GM23248 (cell line): ENCODE measurements around the gene DRG1. TPM values are rescaled to one million over a fixed set of nuclear protein-coding genes. Genes with fewer than 3 reads are reported as not detected.
"Not testable (repeated sequence)": the region's sequence is repeated elsewhere in the genome, so short reads cannot be mapped to it uniquely, and the experiment has no call there.

ENCODE experiments used
- DNase-seq: peaks from one replicate; pipeline ENCODE4 v3.0.0-alpha.2; 2015
- H2AFZ ChIP-seq: fragments of 200-600 bp; sonication (generic); 2 replicates; pipeline ENCODE4 v1.6.1; 2016; ENCODE audit warnings: antibody characterized with exemption
- H3F3A ChIP-seq: fragments of 200-600 bp; sonication (generic); 2 replicates; pipeline ENCODE4 v1.6.1; 2016; ENCODE audit warnings: mild to moderate bottlenecking, antibody characterized with exemption, mixed run types; ENCODE audit not compliant: insufficient read depth
- H3K27ac ChIP-seq: fragments of 200-600 bp; sonication (generic); 2 replicates; pipeline ENCODE4 v1.5.1; 2016; ENCODE audit warnings: mild to moderate bottlenecking
- H3K27me3 ChIP-seq: fragments of 200-600 bp; sonication (generic); replicated peaks from 2 replicates; pipeline ENCODE4 v1.6.1; 2016; ENCODE audit warnings: mild to moderate bottlenecking; ENCODE audit not compliant: insufficient read depth
- H3K36me3 ChIP-seq: fragments of 200-600 bp; sonication (generic); 2 replicates; pipeline ENCODE4 v1.6.1; 2016; ENCODE audit warnings: low read depth, mild to moderate bottlenecking
- H3K4me1 ChIP-seq: fragments of 200-600 bp; sonication (generic); 2 replicates; pipeline ENCODE4 v1.6.1; 2016; ENCODE audit warnings: mild to moderate bottlenecking; ENCODE audit not compliant: insufficient read depth
- H3K4me2 ChIP-seq: fragments of 200-600 bp; sonication (generic); one replicate; pipeline ENCODE4 v1.6.1; 2016; ENCODE audit warnings: mild to moderate bottlenecking; ENCODE audit not compliant: unreplicated experiment
- H3K4me3 ChIP-seq: fragments of 200-600 bp; sonication (generic); 2 replicates; pipeline ENCODE4 v1.5.1; 2016; ENCODE audit warnings: mild to moderate bottlenecking
- H3K79me2 ChIP-seq: fragments of 200-600 bp; sonication (generic); 2 replicates; pipeline ENCODE4 v1.6.1; 2016; ENCODE audit warnings: mild to moderate bottlenecking; ENCODE audit not compliant: insufficient read depth
- H3K9ac ChIP-seq: fragments of 200-600 bp; sonication (generic); 2 replicates; pipeline ENCODE4 v1.6.1; 2016; ENCODE audit warnings: mild to moderate bottlenecking
- H3K9me2 ChIP-seq: fragments of 200-600 bp; sonication (generic); 2 replicates; pipeline ENCODE4 v1.6.1; 2016; ENCODE audit warnings: mixed run types, mild to moderate bottlenecking, moderate library complexity; ENCODE audit not compliant: insufficient read depth
- H3K9me3 ChIP-seq: fragments of 200-600 bp; sonication (generic); one replicate; pipeline ENCODE4 v1.6.1; 2017; ENCODE audit warnings: low read depth
- H4K20me1 ChIP-seq: fragments of 200-600 bp; sonication (generic); 2 replicates; pipeline ENCODE4 v1.6.0; 2016; ENCODE audit not compliant: insufficient read depth
- EZH2 ChIP-seq: fragments of 200-600 bp; sonication (generic); IDR thresholded peaks from 2 replicates; pipeline ENCODE4 v1.6.1; 2018; ENCODE audit warnings: antibody characterized with exemption, mild to moderate bottlenecking; ENCODE audit not compliant: insufficient read depth, poor library complexity, severe bottlenecking
- EZH2phosphoT487 ChIP-seq: fragments of 200-600 bp; sonication (generic); IDR thresholded peaks from 2 replicates; pipeline ENCODE4 v1.6.1; 2018; ENCODE audit warnings: antibody characterized with exemption, moderate library complexity, mild to moderate bottlenecking, low read depth; ENCODE audit not compliant: insufficient read depth
- WGBS, 2 experiments: methylation state at CpG; one replicate each; pipeline ENCODE4 v1.1.6; 2015 to 2017; ENCODE audit warnings: low lambda C conversion rate in 2 of 2, low coverage in 1 of 2; ENCODE audit errors: missing lambda C conversion rate in 2 of 2; 5-methylcytosine and 5-hydroxymethylcytosine counted together
- in situ Hi-C: fragments of 300-500 bp; cut with MboI; formaldehyde crosslinking; loops from 2 replicates; pipeline ENCODE4 v1.15.0; 2020
- polyA plus RNA-seq: library from polyadenylated mRNA; unstranded; fragments of >200 nt; fragmentation: Nextera tagmentation; extraction: Ambion mirVana; gene quantifications from 2 replicates; pipeline ENCODE4 v1.2.1, GENCODE V29; 2016
- total RNA-seq: library from RNA; depleted of rRNA; stranded (reverse); fragments of >200 nt; shearing (Covaris generic); gene quantifications from 2 replicates; pipeline ENCODE4 v1.2.3, GENCODE V29; 2014

Gene DRG1
- total and polyA plus RNA-seq, 2 experiments from 2014 or later = 65.0 to 79.7 TPM

DNA sequence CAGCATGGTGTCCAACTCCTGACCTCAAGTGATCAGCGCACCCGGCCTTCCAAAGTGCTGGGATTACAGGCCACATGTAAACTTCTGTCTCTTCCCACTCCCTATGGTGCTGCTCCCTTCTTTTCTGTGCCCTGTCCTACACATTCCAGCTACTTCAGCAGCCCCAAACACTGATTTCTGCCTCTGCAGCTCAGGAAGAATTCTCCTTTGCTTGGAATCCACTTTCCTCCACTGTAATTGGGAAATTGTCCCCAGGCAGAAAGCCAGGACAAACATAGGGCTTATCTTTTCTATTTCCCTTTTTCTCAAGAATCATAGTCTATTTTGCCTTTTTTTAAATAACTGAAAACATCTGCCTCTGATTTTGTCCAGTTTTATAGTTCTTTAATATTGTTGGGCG is 21.3 kb upstream of the DRG1 start:
- TF ChIP-seq EZH2 (no peak), EZH2phosphoT487 (no peak)

DNA sequence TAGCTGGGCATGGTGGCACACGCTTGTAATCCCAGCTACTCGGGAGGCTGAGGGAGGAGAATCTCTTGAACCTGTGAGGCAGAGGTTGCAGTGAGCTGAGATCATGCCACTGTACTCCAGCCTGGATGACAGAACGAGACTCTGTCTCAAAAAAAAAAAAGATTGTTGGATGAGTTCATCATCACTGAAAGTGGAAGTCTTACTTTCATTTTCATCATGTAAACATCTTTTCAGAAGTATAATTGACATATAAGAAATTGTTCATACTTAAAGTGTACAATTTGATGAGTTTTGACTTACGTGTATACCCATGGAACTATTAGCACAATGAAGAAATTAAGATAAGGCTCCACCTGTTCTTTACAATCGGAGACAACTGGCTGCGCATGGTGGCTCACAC is 20.8 kb upstream of the DRG1 start:
- H3K4me1 ChIP-seq, H3K27me3 ChIP-seq, DNase-seq, H4K20me1 ChIP-seq, H3K9me2 ChIP-seq, H3K4me2 ChIP-seq, H3K79me2 ChIP-seq, H3K9me3 ChIP-seq, H2AFZ ChIP-seq, in situ Hi-C loops, H3K27ac ChIP-seq, H3K36me3 ChIP-seq, H3K9ac ChIP-seq, H3F3A ChIP-seq, H3K4me3 ChIP-seq: not testable (repeated sequence)
- WGBS, 2 experiments = 69 to 70% methylated on average over 6 of the region's 6 CpGs

More for the DNA sequence above, 21.3 kb upstream of the DRG1 start:
- H2AFZ ChIP-seq = no peak overlapping the region
- no peak overlapping the region for H3K9ac ChIP-seq
- H3K36me3 ChIP-seq = no peaks in the 10 kb centered on the region
- H4K20me1 ChIP-seq = no peaks in the 10 kb centered on the region
- no peaks in the 10 kb centered on the region for H3K9me3 ChIP-seq
- H3K4me3 ChIP-seq = no peak overlapping the region
- no peaks in the 10 kb centered on the region for H3F3A ChIP-seq
- in situ Hi-C loops = no loop called here
- peak; percentile 6 for DNase-seq
- no peak overlapping the region for H3K4me2 ChIP-seq
- no peaks in the 10 kb centered on the region for H3K79me2 ChIP-seq
- H3K9me2 ChIP-seq = no peaks in the 10 kb centered on the region
- 57 to 69% methylated on average over 3 of the region's 3 CpGs for WGBS, 2 experiments
- H3K27me3 ChIP-seq = no peaks in the 10 kb centered on the region
- no peak overlapping the region for H3K27ac ChIP-seq
- H3K4me1 ChIP-seq = no peaks in the 10 kb centered on the region

DNA sequence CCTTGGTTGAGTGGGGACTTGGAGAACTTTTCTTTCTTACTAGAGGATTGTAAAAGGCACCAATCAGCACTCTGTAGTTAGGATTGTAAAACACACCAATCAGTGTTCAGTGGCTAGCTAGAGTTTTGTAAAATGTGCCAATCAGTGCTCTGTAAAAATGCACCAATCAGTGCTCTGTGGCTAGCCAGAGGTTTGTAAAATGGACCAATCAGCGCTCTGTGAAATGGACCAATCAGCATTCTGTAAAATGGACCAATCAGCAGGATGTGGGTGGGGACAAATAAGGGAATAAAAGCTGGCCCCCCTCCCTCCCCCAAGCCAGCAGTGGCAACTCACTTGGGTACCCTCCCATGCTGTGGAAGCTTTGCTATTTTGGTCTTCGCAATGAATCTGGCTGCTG is 5.5 kb upstream of the DRG1 start:
- DNase-seq = no peak
- Histone ChIP-seq H3K79me2 (no peaks in the 10 kb centered on the region), H3K9me3 (no peaks in the 10 kb centered on the region), H2AFZ (no peak overlapping the region), H3K4me3 (no peak overlapping the region), H3K36me3 (no peaks in the 10 kb centered on the region), H3K4me2 (no peak overlapping the region), H3K9ac (no peak overlapping the region), H3K9me2 (no peaks in the 10 kb centered on the region), H3K4me1 (0 out of 2 replicates have a peak, but pooled peaks cover 3% of the 10 kb centered on the region), H3K27ac (no peak overlapping the region), H3F3A (0 out of 2 replicates have a peak, but pooled peaks cover 3% of the 10 kb centered on the region), H3K27me3 (no peaks in the 10 kb centered on the region), H4K20me1 (no peaks in the 10 kb centered on the region)
- WGBS, 2 experiments = 100% methylated on average over 2 of the region's 2 CpGs
- TF ChIP-seq EZH2 = no peak
- no peak for TF ChIP-seq EZH2phosphoT487
- in situ Hi-C loops = no loop called here

GRCh38 chr22:31394326-31394725 is 5.1 kb upstream of the DRG1 start:
- in situ Hi-C loops = no loop called here
- Histone ChIP-seq H2AFZ (no peak overlapping the region; the same call in 1 of the 2 replicates), H3K4me3 (no peak overlapping the region), H3K9me3 (no peaks in the 10 kb centered on the region), H3K27me3 (no peaks in the 10 kb centered on the region), H3K27ac (no peak overlapping the region), H3K4me2 (no peak overlapping the region), H3K79me2 (no peaks in the 10 kb centered on the region), H3K9me2 (no peaks in the 10 kb centered on the region), H3K9ac (no peak overlapping the region), H4K20me1 (no peaks in the 10 kb centered on the region), H3K36me3 (no peaks in the 10 kb centered on the region), H3F3A (0 out of 2 replicates have a peak, but pooled peaks cover 3% of the 10 kb centered on the region), H3K4me1 (0 out of 2 replicates have a peak, but pooled peaks cover 4% of the 10 kb centered on the region)
- DNase-seq = peak; percentile 20
- TF ChIP-seq EZH2 (no peak), EZH2phosphoT487 (no peak)
- 22 to 25% methylated on average over 3 of the region's 3 CpGs for WGBS, 2 experiments

DNA sequence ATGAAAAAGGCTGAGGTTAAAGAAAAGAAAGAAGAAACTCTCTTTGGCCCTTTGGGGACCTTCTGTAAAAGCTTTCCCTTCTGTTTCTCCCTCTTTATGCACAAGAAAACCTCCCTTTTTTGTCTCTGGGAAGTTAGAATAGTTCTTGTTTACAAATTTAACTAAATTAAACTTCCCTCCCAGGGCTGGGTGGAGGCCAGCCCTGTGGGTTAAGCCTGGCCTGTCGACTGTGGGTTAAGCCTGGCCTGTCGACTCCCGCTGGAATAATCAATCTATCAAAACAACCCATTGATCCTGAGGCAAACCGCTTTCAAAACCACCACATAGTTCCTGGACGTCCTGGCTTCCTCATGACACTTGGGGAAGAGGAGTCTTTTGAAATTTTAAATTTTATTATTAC is 1.2 kb upstream of the DRG1 start:
- Histone ChIP-seq H3K4me3 (no peak overlapping the region), H3K4me1 (peaks cover 12% of the 10 kb centered on the region), H4K20me1 (no peaks in the 10 kb centered on the region), H3K9me3 (no peaks in the 10 kb centered on the region), H3K27me3 (no peaks in the 10 kb centered on the region), H2AFZ (peak overlapping the region; percentile 97), H3K9ac (no peak overlapping the region), H3K4me2 (no peak overlapping the region), H3K79me2 (peaks cover 38% of the 10 kb centered on the region), H3F3A (0 out of 2 replicates have a peak, but pooled peaks cover 3% of the 10 kb centered on the region), H3K27ac (no peak overlapping the region), H3K36me3 (0 out of 2 replicates have a peak, but pooled peaks cover 3% of the 10 kb centered on the region), H3K9me2 (no peaks in the 10 kb centered on the region)
- DNase-seq = no peak
- WGBS, 2 experiments = 35 to 42% methylated on average over 5 of the region's 5 CpGs
- in situ Hi-C loops = no loop called here
- TF ChIP-seq EZH2 (no peak), EZH2phosphoT487 (no peak)
